Naive B cell (primary cell): ENCODE results near the gene SLC25A33. TPM values are rescaled to one million over a fixed set of nuclear protein-coding genes. Genes with fewer than 3 reads are reported as not detected.
"Not testable (repeated sequence)": the region's sequence is repeated elsewhere in the genome, so short reads cannot be mapped to it uniquely, and the experiment has no call there.

Source experiments
- ATAC-seq, 2 donors: fragments of 150-1000 bp; cut with Tn5 transposase; 2 replicates each; pipeline ENCODE4 v1.10.0; 2021; ENCODE audit warnings: low read depth in 2 of 2, mild to moderate bottlenecking in 2 of 2, moderate library complexity in 2 of 2
- DNase-seq: peaks from one replicate; pipeline ENCODE4 v3.0.0; 2022
- H3K27ac Mint-ChIP-seq, 6 donors: one replicate each; pipeline ENCODE4 v1.8.0; 2020 to 2022; ENCODE audit warnings: mild to moderate bottlenecking in 6 of 6, mixed read lengths in 6 of 6, moderate library complexity in 5 of 6, inconsistent platforms in 2 of 6
- H3K27me3 Mint-ChIP-seq, 3 donors: one replicate each; pipeline ENCODE4 v1.8.0; 2021 to 2022; ENCODE audit warnings: mixed read lengths in 3 of 3, mild to moderate bottlenecking in 1 of 3
- H3K36me3 Mint-ChIP-seq, 2 donors: one replicate each; pipeline ENCODE4 v1.8.0; 2020 to 2022; ENCODE audit warnings: mixed read lengths in 2 of 2, inconsistent platforms in 1 of 2, mild to moderate bottlenecking in 1 of 2
- H3K4me1 Mint-ChIP-seq, 3 donors: one replicate each; pipeline ENCODE4 v1.8.0; 2020 to 2022; ENCODE audit warnings: mixed read lengths in 3 of 3, inconsistent platforms in 1 of 3, mild to moderate bottlenecking in 1 of 3, moderate library complexity in 1 of 3
- H3K4me3 Mint-ChIP-seq, 8 donors: one replicate each; pipeline ENCODE4 v1.8.0; 2020 to 2022; ENCODE audit warnings: mild to moderate bottlenecking in 8 of 8, mixed read lengths in 8 of 8, moderate library complexity in 8 of 8, inconsistent platforms in 2 of 8
- H3K9me3 Mint-ChIP-seq, 7 donors: one replicate each; pipeline ENCODE4 v1.8.0; 2020 to 2022; ENCODE audit warnings: mixed read lengths in 7 of 7, mild to moderate bottlenecking in 5 of 7, inconsistent platforms in 2 of 7, moderate library complexity in 1 of 7
- polyA plus RNA-seq, 6 donors: library from polyadenylated mRNA; unstranded; fragments of 300-500 nt; fragmentation: Illumina TruSeq; gene quantifications; one replicate each; pipeline ENCODE4 v1.2.3, GENCODE V29; 2021; ENCODE audit warnings: low read depth in 6 of 6

SLC25A33 gene
- polyA plus RNA-seq, 6 donors from 2014 or later = 6.3 to 8.7 (median 8.1) TPM

DNA sequence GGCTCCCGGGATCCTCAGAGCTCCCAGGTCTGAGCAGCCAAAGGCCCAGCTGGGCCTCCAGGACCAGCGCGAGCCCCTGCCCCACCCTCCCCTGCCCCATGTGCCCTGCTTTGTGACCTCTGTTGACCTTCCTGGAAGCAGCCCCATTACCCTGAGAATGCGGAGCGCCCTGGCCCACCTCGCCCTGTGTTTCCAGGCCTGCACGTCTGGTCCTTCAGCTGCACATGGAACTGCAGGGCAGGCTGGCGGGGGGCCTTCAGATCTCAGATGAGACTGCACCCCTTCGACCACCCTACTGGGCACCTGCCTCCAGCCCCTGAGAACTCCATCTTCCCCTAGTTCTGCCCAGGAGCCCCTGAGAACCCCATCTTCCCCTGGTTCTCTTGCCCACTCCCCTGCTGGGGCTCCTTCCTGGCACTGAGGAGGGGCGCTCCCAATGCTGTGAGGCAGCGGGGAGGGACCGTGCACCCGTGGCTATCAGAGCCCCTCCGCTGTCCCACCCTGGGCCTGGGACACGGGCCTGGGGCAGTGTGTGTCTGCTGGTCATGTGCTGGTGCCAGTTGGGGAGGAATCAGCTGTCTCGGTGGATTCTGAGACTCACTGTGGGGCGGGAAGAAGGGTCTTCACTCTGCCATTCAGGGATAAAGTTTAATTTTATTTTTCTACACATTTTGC, 74.5 kb downstream of the SLC25A33 start:
- no peaks in the 10 kb centered on the region for H3K27me3 Mint-ChIP-seq
- DNase-seq = no peak
- ATAC-seq = no peak
- peaks cover 0 to under 1% (median 0%) of the 10 kb centered on the region in 3 donors for H3K4me1 Mint-ChIP-seq
- peak overlapping the region in 1 of 6 donors; percentile 79 for H3K27ac Mint-ChIP-seq
- H3K36me3 Mint-ChIP-seq = no peaks in the 10 kb centered on the region
- no peaks in the 10 kb centered on the region for H3K9me3 Mint-ChIP-seq
- no peak overlapping the region for H3K4me3 Mint-ChIP-seq

DNA sequence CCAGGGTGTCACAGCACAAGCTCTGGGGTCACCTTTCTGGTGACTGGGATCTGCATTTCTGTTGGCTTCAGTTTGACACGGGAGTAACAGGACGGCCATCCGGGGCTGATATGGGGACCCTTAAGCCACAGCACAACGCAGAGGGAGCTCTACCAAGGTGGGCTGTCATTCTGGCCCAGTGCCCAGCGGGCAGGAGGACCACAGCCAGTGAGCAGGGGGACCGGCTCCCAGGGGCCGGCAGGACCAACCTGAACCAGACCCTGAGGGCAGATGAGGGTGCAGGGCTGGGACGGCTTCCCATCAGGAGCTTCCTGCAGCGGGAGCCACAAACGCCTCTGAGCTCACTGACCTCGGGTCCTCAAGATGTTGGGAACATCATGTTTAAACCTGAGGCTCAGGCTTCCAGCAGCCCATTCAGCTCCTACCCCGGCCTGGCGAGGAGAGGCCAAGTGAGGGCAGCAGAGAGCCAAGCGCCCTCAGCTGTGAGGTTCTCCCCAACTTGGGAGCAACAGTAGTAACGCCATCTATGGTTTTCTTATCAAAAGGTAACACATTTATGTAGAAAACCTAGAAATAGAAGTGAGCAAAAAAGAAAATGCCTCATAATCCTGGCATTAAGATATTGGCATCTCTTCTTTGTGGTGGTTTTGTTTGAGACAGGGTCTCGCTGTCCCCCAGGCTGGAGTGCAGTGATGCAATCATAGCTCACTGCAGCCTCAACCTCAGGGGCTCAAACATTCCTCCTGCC, 76.2 kb downstream of the SLC25A33 start:
- DNase-seq (peak; percentile 41), ATAC-seq (peak; percentile 82 to 95)
- Mint-ChIP-seq H3K9me3 (no peaks in the 10 kb centered on the region), H3K4me3 (no peak overlapping the region), H3K27ac (no peak overlapping the region), H3K36me3 (no peaks in the 10 kb centered on the region), H3K27me3 (peaks cover 0 to 6% (median 0%) of the 10 kb centered on the region in 3 donors), H3K4me1 (peaks cover 0 to 5% (median 0%) of the 10 kb centered on the region in 3 donors)

- H3K36me3 Mint-ChIP-seq = no peaks in the 10 kb centered on the region
- H3K4me1 Mint-ChIP-seq = peaks cover 3 to 8% (median 4%) of the 10 kb centered on the region in 3 donors
- H3K27me3 Mint-ChIP-seq = peaks cover 0 to 6% (median 0%) of the 10 kb centered on the region in 3 donors
- no peak overlapping the region for H3K4me3 Mint-ChIP-seq
- peaks cover 0 to under 1% (median 0%) of the 10 kb centered on the region in 7 donors for H3K9me3 Mint-ChIP-seq
- ATAC-seq (no peak), DNase-seq (no peak)
- peak overlapping the region in 2 of 6 donors; percentile 16 to 21 for H3K27ac Mint-ChIP-seq
Measured at GRCh38 chr1:9618909-9619679, 79.8 kb downstream of the SLC25A33 start.

DNA sequence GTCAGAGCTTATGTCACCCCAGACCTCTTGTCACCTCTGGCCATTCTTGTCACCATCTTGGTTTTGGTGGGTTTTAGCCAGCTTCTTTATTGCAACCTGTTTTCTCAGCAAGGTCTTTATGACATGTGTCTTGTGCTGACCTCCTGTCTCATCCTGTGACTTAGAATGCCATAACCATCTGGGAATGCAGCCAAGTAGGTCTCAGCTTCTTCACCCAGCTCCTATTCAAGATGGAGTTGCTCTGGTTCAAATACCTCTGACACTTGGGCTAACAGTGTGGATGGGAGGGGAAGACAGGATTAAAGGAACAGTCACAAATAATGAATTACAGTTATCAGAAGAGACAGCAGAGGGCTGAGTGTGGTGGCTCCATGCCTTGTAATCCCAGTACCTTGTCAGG, 81.8 kb downstream of the SLC25A33 start:
- DNase-seq (no peak), ATAC-seq (no peak)
- Mint-ChIP-seq H3K36me3 (no peaks in the 10 kb centered on the region), H3K27me3 (peaks cover 0 to 6% (median 0%) of the 10 kb centered on the region in 3 donors), H3K9me3 (peaks cover 0 to 4% (median 0%) of the 10 kb centered on the region in 7 donors), H3K4me3 (peak overlapping the region in 1 of 8 donors; percentile 60), H3K27ac (no peak overlapping the region), H3K4me1 (peaks cover 15 to 21% (median 15%) of the 10 kb centered on the region in 3 donors)

GRCh38 chr1:9624081-9624480, 84.8 kb downstream of the SLC25A33 start:
- ATAC-seq (no peak), DNase-seq (no peak)
- peaks cover 0 to 4% (median 0%) of the 10 kb centered on the region in 7 donors for H3K9me3 Mint-ChIP-seq
- H3K36me3 Mint-ChIP-seq = no peaks in the 10 kb centered on the region
- peaks cover 30 to 48% (median 38%) of the 10 kb centered on the region in 3 donors for H3K4me1 Mint-ChIP-seq
- peak overlapping the region in 5 of 8 donors; percentile 4 to 82 (median 34) for H3K4me3 Mint-ChIP-seq
- peaks cover 0 to 2% (median 0%) of the 10 kb centered on the region in 3 donors for H3K27me3 Mint-ChIP-seq
- H3K27ac Mint-ChIP-seq = peak overlapping the region in 5 of 6 donors; percentile 34 to 86 (median 75)

DNA sequence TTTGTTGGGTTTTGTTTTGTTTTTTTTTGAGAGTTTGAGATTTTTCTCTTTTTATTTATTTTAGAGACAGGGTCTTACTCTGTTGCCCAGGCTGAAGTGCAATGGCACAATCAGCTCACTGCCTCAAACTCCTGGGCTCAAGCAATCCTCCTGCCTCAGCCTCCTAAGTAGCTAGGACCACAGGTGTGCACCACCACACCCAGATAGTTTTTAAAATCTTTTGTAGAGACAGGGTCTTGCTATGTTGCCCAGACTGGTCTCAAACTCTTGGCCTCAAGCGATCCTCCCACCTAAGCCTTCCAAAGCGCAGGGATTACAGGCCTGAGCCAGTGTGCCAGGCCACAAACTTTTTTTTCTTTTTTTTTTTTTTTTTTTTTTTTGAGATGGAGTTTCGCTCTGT, 85.8 kb downstream of the SLC25A33 start:
- Mint-ChIP-seq H3K27ac (peak overlapping the region in 4 of 6 donors; percentile 29 to 75 (median 54)), H3K4me3 (peak overlapping the region in 4 of 8 donors; percentile 26 to 96 (median 78))

GRCh38 chr1:9626201-9626608, 86.9 kb downstream of the SLC25A33 start:
- peaks cover 47 to 67% (median 59%) of the 10 kb centered on the region in 3 donors for H3K4me1 Mint-ChIP-seq
- ATAC-seq (peak; percentile 63 to 71), DNase-seq (peak; percentile 85)
- no peaks in the 10 kb centered on the region for H3K27me3 Mint-ChIP-seq
- H3K9me3 Mint-ChIP-seq = peaks cover 0 to 4% (median 0%) of the 10 kb centered on the region in 7 donors
- peak overlapping the region; percentile 72 to 97 (median 94) for H3K27ac Mint-ChIP-seq
- H3K4me3 Mint-ChIP-seq = peak overlapping the region; percentile 80 to 96 (median 90)
- no peaks in the 10 kb centered on the region for H3K36me3 Mint-ChIP-seq

More for the DNA sequence above, 85.8 kb downstream of the SLC25A33 start:
- H3K9me3 Mint-ChIP-seq, ATAC-seq, H3K36me3 Mint-ChIP-seq, DNase-seq, H3K27me3 Mint-ChIP-seq: not testable (repeated sequence)
- peaks cover 37 to 56% (median 48%) of the 10 kb centered on the region in 3 donors for H3K4me1 Mint-ChIP-seq

- peak; percentile 5 to 8 for ATAC-seq
- no peaks in the 10 kb centered on the region for H3K27me3 Mint-ChIP-seq
- peaks cover 0 to 4% (median 0%) of the 10 kb centered on the region in 7 donors for H3K9me3 Mint-ChIP-seq
- DNase-seq = peak; percentile 56
- no peaks in the 10 kb centered on the region for H3K36me3 Mint-ChIP-seq
- peak overlapping the region; percentile 91 to 97 (median 96) for H3K27ac Mint-ChIP-seq
- peaks cover 56 to 93% (median 75%) of the 10 kb centered on the region in 3 donors for H3K4me1 Mint-ChIP-seq
- peak overlapping the region; percentile 80 to 96 (median 90) for H3K4me3 Mint-ChIP-seq
Measured at GRCh38 chr1:9628541-9629444, 89.5 kb downstream of the SLC25A33 start.

DNA sequence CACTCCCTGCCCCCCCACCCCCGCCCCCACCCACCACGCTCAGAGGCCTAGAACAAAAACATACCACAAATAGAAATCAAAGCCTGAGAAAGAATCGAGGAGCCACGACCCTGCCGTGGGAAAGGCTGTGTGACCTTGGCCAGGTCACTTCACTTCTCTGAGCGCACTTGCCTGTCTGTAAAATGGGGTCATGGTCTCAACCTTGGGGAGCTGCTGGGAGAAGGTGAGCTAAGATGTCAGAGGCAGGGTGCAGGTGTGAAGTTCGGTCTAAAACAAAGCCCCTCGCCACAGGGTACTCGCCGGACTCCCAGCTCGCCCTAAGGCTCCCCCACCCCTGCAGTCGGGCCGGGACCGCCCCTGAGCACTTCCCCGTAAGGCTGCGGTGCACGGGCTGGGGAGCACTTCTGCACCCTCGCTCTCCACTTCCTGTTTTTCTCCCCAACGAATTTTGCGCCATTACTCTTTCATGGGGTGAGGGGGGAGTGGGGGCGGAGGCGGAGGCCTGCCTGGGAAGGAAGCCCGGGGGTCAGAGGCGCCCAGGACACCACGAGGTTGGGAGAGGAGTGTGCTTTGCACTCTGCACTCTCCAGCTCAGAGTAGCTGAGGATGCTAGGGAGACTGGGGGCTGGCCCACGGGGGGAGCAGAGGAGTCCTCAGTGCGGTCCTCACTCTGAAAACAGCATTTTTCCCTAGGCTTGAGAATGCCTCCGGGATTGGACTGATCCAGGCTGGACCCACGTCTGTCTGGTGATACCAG, 90.4 kb downstream of the SLC25A33 start:
- peak overlapping the region; percentile 80 to 96 (median 90) for H3K4me3 Mint-ChIP-seq
- no peaks in the 10 kb centered on the region for H3K36me3 Mint-ChIP-seq
- ATAC-seq (peak; percentile 61 to 63), DNase-seq (peak; percentile 88)
- H3K27me3 Mint-ChIP-seq = no peaks in the 10 kb centered on the region
- peaks cover 0 to 2% (median 0%) of the 10 kb centered on the region in 7 donors for H3K9me3 Mint-ChIP-seq
- peak overlapping the region; percentile 81 to 97 (median 96) for H3K27ac Mint-ChIP-seq
- peaks cover 51 to 93% (median 75%) of the 10 kb centered on the region in 3 donors for H3K4me1 Mint-ChIP-seq

- Mint-ChIP-seq H3K9me3 (peaks cover 0 to 2% (median 0%) of the 10 kb centered on the region in 7 donors), H3K4me1 (peaks cover 56 to 94% (median 78%) of the 10 kb centered on the region in 3 donors), H3K27ac (peak overlapping the region; percentile 81 to 97 (median 96)), H3K27me3 (no peaks in the 10 kb centered on the region), H3K4me3 (peak overlapping the region; percentile 80 to 96 (median 90)), H3K36me3 (peaks cover 0 to 6% of the 10 kb centered on the region in 2 donors)
- DNase-seq = peak; percentile 28
- no peak for ATAC-seq
Measured at GRCh38 chr1:9630331-9631111, 91.3 kb downstream of the SLC25A33 start.

GRCh38 chr1:9631613-9632012, 92.3 kb downstream of the SLC25A33 start:
- Mint-ChIP-seq H3K4me1 (peaks cover 50 to 92% (median 75%) of the 10 kb centered on the region in 3 donors), H3K27me3 (no peaks in the 10 kb centered on the region), H3K4me3 (peak overlapping the region; percentile 60 to 96 (median 86)), H3K36me3 (peaks cover 0 to 8% of the 10 kb centered on the region in 2 donors), H3K9me3 (peaks cover 0 to 2% (median 0%) of the 10 kb centered on the region in 7 donors), H3K27ac (peak overlapping the region in 4 of 6 donors; percentile 70 to 97 (median 92))
- DNase-seq = no peak
- no peak for ATAC-seq
